GM19328 (cell line): ENCODE results near the gene UBA1.
"Not testable (repeated sequence)": the region's sequence is repeated elsewhere in the genome, so short reads cannot be mapped to it uniquely, and the experiment has no call there.

Experiments used
- ATAC-seq: cut with Tn5 transposase; IDR thresholded peaks from one replicate; pipeline ENCODE4 v1.9.1; 2021; ENCODE audit warnings: mild to moderate bottlenecking, moderate library complexity; ENCODE audit not compliant: unreplicated experiment

The UBA1 gene

DNA sequence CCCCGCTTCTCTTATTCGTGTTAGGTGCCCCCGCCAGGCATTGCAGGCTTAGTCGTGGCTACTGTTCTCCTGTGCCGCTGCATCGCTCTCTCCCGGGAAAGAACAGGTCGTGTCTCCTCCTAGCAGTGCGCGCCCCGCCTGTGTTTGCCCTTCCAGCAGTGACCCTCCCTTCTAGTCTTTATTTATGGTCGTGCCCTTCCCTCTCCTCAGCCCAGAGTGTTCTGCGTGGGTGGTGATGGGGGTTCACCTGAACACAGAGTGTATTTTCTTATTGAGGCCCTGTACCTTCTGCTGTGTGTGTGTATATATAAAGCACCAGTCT lies 54.3 kb downstream of the UBA1 start:
- ATAC-seq = no peak

DNA sequence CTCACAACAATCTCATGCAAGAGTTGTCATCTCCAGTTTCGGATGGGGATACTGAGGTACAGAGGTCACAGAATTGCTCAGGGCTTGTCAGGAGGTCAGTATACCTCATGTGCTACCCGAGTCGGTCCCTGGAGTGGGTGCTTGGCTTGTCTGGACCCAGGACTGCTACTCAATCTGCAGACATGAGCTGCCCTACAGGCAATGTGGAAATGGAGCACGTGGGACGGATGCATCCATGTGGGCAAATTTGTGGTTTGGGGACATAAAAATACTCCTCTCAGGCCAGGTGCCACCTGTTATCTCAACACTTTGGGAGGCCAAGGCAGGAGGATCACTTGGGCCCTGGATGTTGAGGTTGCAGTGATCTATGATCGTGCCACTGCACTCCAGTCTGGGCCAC lies 54.9 kb downstream of the UBA1 start:
- no peak for ATAC-seq

GRCh38 chrX:47250017-47250347 lies 56.4 kb downstream of the UBA1 start:
- ATAC-seq = no peak

DNA sequence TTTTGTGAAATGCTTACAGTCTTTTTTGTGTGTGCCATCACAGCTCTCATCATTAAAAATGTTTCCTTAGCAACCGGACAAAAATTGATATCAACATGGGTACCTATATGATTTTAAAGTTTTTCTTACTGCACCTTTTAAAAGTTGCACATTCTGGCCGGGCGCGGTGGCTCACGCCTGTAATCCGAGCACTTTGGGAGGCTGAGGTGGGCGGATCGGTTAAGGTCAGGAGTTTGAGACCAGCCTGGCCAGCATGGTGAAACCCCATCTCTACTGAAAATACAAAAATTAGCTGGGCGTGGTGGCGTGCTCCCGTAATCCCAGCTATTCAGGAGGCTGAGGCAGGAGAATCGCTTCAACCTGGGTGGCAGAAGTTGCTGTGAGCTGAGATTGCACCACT lies 64.0 kb downstream of the UBA1 start:
- not testable (repeated sequence) for ATAC-seq
